GM18505 (cell line): ENCODE measurements around the gene FAH.

ENCODE experiments used
- ATAC-seq: cut with Tn5 transposase; IDR thresholded peaks from one replicate; pipeline ENCODE4 v1.9.1; 2021; ENCODE audit not compliant: unreplicated experiment
- POLR2A ChIP-seq: IDR thresholded peaks from 4 replicates; pipeline ENCODE4 v1.6.1; 2011; ENCODE audit warnings: borderline replicate concordance; ENCODE audit not compliant: insufficient read depth, insufficient read length; ENCODE audit errors: extremely low read depth

The FAH gene

GRCh38 chr15:80202641-80203360 lies 50.0 kb downstream of the FAH start:
- no peak for ATAC-seq
- no peak for TF ChIP-seq POLR2A

GRCh38 chr15:80203361-80203885 lies 50.6 kb downstream of the FAH start:
- TF ChIP-seq POLR2A, result no peak
- ATAC-seq, result no peak

- TF ChIP-seq POLR2A, result no peak
- ATAC-seq, result no peak
Observed at GRCh38 chr15:80204231-80204630, 51.4 kb downstream of the FAH start.

- no peak for TF ChIP-seq POLR2A
- ATAC-seq, result no peak
Observed at GRCh38 chr15:80207887-80208286, 55.1 kb downstream of the FAH start.

GRCh38 chr15:80208758-80209734 lies 56.2 kb downstream of the FAH start:
- ATAC-seq, result no peak

GRCh38 chr15:80210611-80211573 lies 58.1 kb downstream of the FAH start:
- ATAC-seq, result peak; percentile 52
- no peak for TF ChIP-seq POLR2A

More at GRCh38 chr15:80208758-80209734, 56.2 kb downstream of the FAH start:
- no peak for TF ChIP-seq POLR2A

GRCh38 chr15:80211976-80212375 lies 59.2 kb downstream of the FAH start:
- ATAC-seq, result no peak
- no peak for TF ChIP-seq POLR2A

GRCh38 chr15:80214910-80215309 lies 62.1 kb downstream of the FAH start:
- ATAC-seq, result no peak
- TF ChIP-seq POLR2A, result no peak

GRCh38 chr15:80216141-80216540 lies 63.3 kb downstream of the FAH start:
- no peak for ATAC-seq
- TF ChIP-seq POLR2A, result no peak

- TF ChIP-seq POLR2A, result no peak
- no peak for ATAC-seq
Observed at GRCh38 chr15:80216911-80217310, 64.1 kb downstream of the FAH start.

GRCh38 chr15:80217327-80217900 lies 64.6 kb downstream of the FAH start:
- no peak for TF ChIP-seq POLR2A
- no peak for ATAC-seq

- ATAC-seq, result no peak
- no peak for TF ChIP-seq POLR2A
Observed at GRCh38 chr15:80219955-80220354, 67.2 kb downstream of the FAH start.
